K562 (cell line): ENCODE measurements around the gene BBLN. TPM values are rescaled to one million over a fixed set of nuclear protein-coding genes. Genes with fewer than 3 reads are reported as not detected.
A peak's percentile ranks its signal among the peaks of the same experiment; 100 is the strongest.

Experiments used
- ATF1 ChIP-seq, 2 experiments: fragments of 450-650 bp in 1 of 2; IDR thresholded peaks; 2 replicates each; pipeline ENCODE4 v1.6.1; 2016; ENCODE audit warnings: missing compliant biosample characterization in 1 of 2, missing genetic modification characterization in 1 of 2
- CTCF ChIP-seq, 3 experiments: IDR thresholded peaks in 2 of 3; conservative IDR thresholded peaks in 1 of 3; 2 replicates each; pipeline ENCODE4 v1.5.1; 2011 to 2012; ENCODE audit warnings: low read length in 3 of 3, mild to moderate bottlenecking in 3 of 3, control low read depth in 2 of 3, improper control_type of control experiment in 1 of 3, inconsistent platforms in 1 of 3, low read depth in 1 of 3, mixed read lengths in 1 of 3, moderate library complexity in 1 of 3; ENCODE audit not compliant: insufficient read depth in 2 of 3
- HOMEZ ChIP-seq: fragments of 250-450 bp; sonication (Bioruptor Pico); IDR thresholded peaks from 2 replicates; pipeline ENCODE4 v1.4.0; 2020; ENCODE audit warnings: mild to moderate bottlenecking, moderate library complexity
- IFI16 ChIP-seq: fragments of 250-450 bp; sonication (Bioruptor Pico); IDR thresholded peaks from 2 replicates; pipeline ENCODE4 v2.1.2; 2022; ENCODE audit warnings: mild to moderate bottlenecking, inconsistent platforms
- NFE2L1 ChIP-seq: fragments of 450-650 bp; IDR thresholded peaks from 2 replicates; pipeline ENCODE4 v1.6.1; 2016; ENCODE audit warnings: missing genetic modification characterization, low read depth, mild to moderate bottlenecking, missing compliant biosample characterization, moderate library complexity, borderline replicate concordance
- RCOR1 ChIP-seq, 2 experiments: IDR thresholded peaks; 2 replicates each; pipeline ENCODE4 v1.6.1; 2012; ENCODE audit warnings: low read depth in 2 of 2, low read length in 2 of 2, borderline replicate concordance in 1 of 2, improper control_type of control experiment in 1 of 2
- RHOXF2B ChIP-seq: fragments of 250-450 bp; sonication (Bioruptor Pico); conservative IDR thresholded peaks from 2 replicates; pipeline ENCODE4 v1.5.1; 2021
- RUNX1 ChIP-seq: sonication (generic); IDR thresholded peaks from 2 replicates; pipeline ENCODE4 v1.6.1; 2016; ENCODE audit warnings: antibody characterized with exemption, low read depth
- SLC30A9 ChIP-seq: fragments of 250-450 bp; sonication (Bioruptor Pico); IDR thresholded peaks from 2 replicates; pipeline ENCODE4 v1.8.0; 2022; ENCODE audit warnings: mild to moderate bottlenecking, moderate library complexity
- SMAD4 ChIP-seq: fragments of 250-450 bp; sonication (Bioruptor Pico); conservative IDR thresholded peaks from 2 replicates; pipeline ENCODE4 v1.8.0; 2021; ENCODE audit warnings: inconsistent platforms, mild to moderate bottlenecking, moderate library complexity
- SRF ChIP-seq, 2 experiments: fragments of 250-450, 450-650 bp in 1 of 2; sonication (Bioruptor Pico) in 1 of 2; sonication (generic) in 1 of 2; formaldehyde crosslinking; IDR thresholded peaks; 2 replicates each; pipeline versions ENCODE4 v1.5.0 to v1.5.1; 2020 to 2022; ENCODE audit warnings: mild to moderate bottlenecking in 1 of 2, missing genetic modification reagents in 1 of 2
- XRCC5 ChIP-seq: fragments of 200-400 bp; formaldehyde crosslinking; IDR thresholded peaks from 2 replicates; pipeline ENCODE4 v1.6.1; 2017; ENCODE audit warnings: low read depth, mild to moderate bottlenecking, low read length
- ZBTB8A ChIP-seq: fragments of 450-650 bp; IDR thresholded peaks from 2 replicates; pipeline ENCODE4 v1.6.1; 2018; ENCODE audit warnings: mild to moderate bottlenecking, moderate library complexity; ENCODE audit not compliant: partially characterized antibody
- ZBTB9 ChIP-seq: fragments of 450-650 bp; formaldehyde crosslinking; IDR thresholded peaks from 2 replicates; pipeline ENCODE4 v1.4.0; 2020; ENCODE audit warnings: mild to moderate bottlenecking, moderate library complexity
- ZNF212 ChIP-seq: fragments of 450-650 bp; formaldehyde crosslinking; IDR thresholded peaks from 2 replicates; pipeline ENCODE4 v1.4.0; 2020; ENCODE audit warnings: mild to moderate bottlenecking
- polyA plus RNA-seq, 8 experiments: library from polyadenylated mRNA; depleted of rRNA in 4 of 8; stranded (reverse) in 5 of 8; unstranded in 3 of 8; fragments of >200 nt; fragmentation: Nextera tagmentation in 2 of 8; fragmentation: Illumina TruSeq in 1 of 8; extraction: Ambion mirVana in 2 of 8; extraction: Trizol in 1 of 8; gene quantifications; 2 replicates each; pipeline versions ENCODE4 v1.2.1 to v1.2.3, GENCODE V29; 2011 to 2014; ENCODE audit warnings: inconsistent platforms in 1 of 8, missing spikeins in 1 of 8
- total RNA-seq, 7 experiments: library from RNA; depleted of rRNA in 6 of 7; stranded (reverse); fragments of >200 nt in 6 of 7; fragmentation: Illumina TruSeq in 2 of 7; extraction: Trizol in 2 of 7; gene quantifications; 2 replicates each; pipeline versions ENCODE4 v1.2.1 to v1.2.3, GENCODE V29; 2011 to 2021; ENCODE audit warnings: low replicate concordance in 1 of 7
- TF ChIP-seq, protein P1 (sequence below): IDR thresholded peaks from 2 replicates; pipeline ENCODE4 v1.6.1; 2011; ENCODE audit warnings: borderline replicate concordance, low read depth, mild to moderate bottlenecking, moderate library complexity, low read length; ENCODE audit not compliant: insufficient read depth, poor library complexity, severe bottlenecking
- TF ChIP-seq, protein P2 (sequence below): sonication (generic); formaldehyde crosslinking; IDR thresholded peaks from 2 replicates; pipeline ENCODE4 v1.8.0; 2022; ENCODE audit warnings: mild to moderate bottlenecking, low read depth, missing genetic modification reagents

The BBLN gene
- total and polyA plus RNA-seq, 9 of the 15 experiments (the other 6 are each of a cell fraction or from before 2014, with no cell fraction given), result 4.2 to 331 (median 87.1) TPM

GRCh38 chr9:128192601-128193371 is 32.7 kb downstream of the BBLN start (continued):
- TF ChIP-seq, protein P1, sequence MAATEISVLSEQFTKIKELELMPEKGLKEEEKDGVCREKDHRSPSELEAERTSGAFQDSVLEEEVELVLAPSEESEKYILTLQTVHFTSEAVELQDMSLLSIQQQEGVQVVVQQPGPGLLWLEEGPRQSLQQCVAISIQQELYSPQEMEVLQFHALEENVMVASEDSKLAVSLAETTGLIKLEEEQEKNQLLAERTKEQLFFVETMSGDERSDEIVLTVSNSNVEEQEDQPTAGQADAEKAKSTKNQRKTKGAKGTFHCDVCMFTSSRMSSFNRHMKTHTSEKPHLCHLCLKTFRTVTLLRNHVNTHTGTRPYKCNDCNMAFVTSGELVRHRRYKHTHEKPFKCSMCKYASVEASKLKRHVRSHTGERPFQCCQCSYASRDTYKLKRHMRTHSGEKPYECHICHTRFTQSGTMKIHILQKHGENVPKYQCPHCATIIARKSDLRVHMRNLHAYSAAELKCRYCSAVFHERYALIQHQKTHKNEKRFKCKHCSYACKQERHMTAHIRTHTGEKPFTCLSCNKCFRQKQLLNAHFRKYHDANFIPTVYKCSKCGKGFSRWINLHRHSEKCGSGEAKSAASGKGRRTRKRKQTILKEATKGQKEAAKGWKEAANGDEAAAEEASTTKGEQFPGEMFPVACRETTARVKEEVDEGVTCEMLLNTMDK, result peak; percentile 13
- TF ChIP-seq SRF (CRISPR knock-in tag; IDR thresholded peaks at IDR 0.05) (peak in 1 of 2 experiments; percentile 77; a peak in 1 of 4 replicates), NFE2L1 (no peak), ATF1 (CRISPR knock-in tag; IDR thresholded peaks at IDR 0.05) (no peak), ATF1 (tag; IDR thresholded peaks at IDR 0.05) (peak; percentile 91), ZNF212 (CRISPR knock-in tag) (0 out of 2 replicates have a peak, but pooled peaks have one; percentile 69), RCOR1 (IDR thresholded peaks at IDR 0.05; ENCODE audit: borderline replicate concordance in 1 of 2, low read depth in 2 of 2, low read length in 2 of 2) (peak; percentile 97 to 100), SMAD4 (CRISPR knock-in tag) (peak; percentile 83), HOMEZ (CRISPR knock-in tag) (0 out of 2 replicates have a peak, but pooled peaks have one; percentile 47), RHOXF2B (CRISPR knock-in tag) (no peak), XRCC5 (no peak), CTCF (IDR thresholded peaks at IDR 0.05 in 2 of 3, conservative IDR thresholded peaks at IDR 0.05 in 1 of 3; ENCODE audit: insufficient read depth in 2 of 3, low read depth in 1 of 3, low read length in 3 of 3) (peak in 1 of 3 experiments; percentile 27; a peak in 1 of 6 replicates), ZBTB8A (no peak), ZBTB9 (CRISPR knock-in tag) (peak; percentile 92), SLC30A9 (CRISPR knock-in tag) (0 out of 2 replicates have a peak, but pooled peaks have one; percentile 47), IFI16 (CRISPR knock-in tag) (0 out of 2 replicates have a peak, but pooled peaks have one; percentile 52), RUNX1 (no peak)
- TF ChIP-seq, protein P2, sequence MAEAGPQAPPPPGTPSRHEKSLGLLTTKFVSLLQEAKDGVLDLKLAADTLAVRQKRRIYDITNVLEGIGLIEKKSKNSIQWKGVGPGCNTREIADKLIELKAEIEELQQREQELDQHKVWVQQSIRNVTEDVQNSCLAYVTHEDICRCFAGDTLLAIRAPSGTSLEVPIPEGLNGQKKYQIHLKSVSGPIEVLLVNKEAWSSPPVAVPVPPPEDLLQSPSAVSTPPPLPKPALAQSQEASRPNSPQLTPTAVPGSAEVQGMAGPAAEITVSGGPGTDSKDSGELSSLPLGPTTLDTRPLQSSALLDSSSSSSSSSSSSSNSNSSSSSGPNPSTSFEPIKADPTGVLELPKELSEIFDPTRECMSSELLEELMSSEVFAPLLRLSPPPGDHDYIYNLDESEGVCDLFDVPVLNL (CRISPR knock-in tag), result no peak
